SU-DHL-6 (cell line): ENCODE results near the gene TNS3.

Experiments
- H2AFZ ChIP-seq: fragments of 200-600 bp; sonication (generic); 2 replicates; pipeline ENCODE4 v1.6.1; 2014; ENCODE audit warnings: low read depth, mild to moderate bottlenecking, moderate library complexity, mixed read lengths, antibody characterized with exemption, low read length; ENCODE audit not compliant: severe bottlenecking
- H3F3A ChIP-seq: fragments of 200-600 bp; shearing (Covaris generic); 2 replicates; pipeline ENCODE4 v1.6.0; 2016; ENCODE audit warnings: antibody characterized with exemption, mild to moderate bottlenecking; ENCODE audit not compliant: insufficient read depth
- H3K27ac ChIP-seq: fragments of 200-600 bp; sonication (generic); 2 replicates; pipeline ENCODE4 v1.5.1; 2016; ENCODE audit warnings: low read depth, mild to moderate bottlenecking, low read length, moderate library complexity, mixed read lengths
- H3K27me3 ChIP-seq: fragments of 200-600 bp; sonication (generic), shearing (Covaris generic); 2 replicates; pipeline ENCODE4 v1.6.0; 2014; ENCODE audit warnings: mild to moderate bottlenecking, low read length
- H3K36me3 ChIP-seq: fragments of 200-600 bp; sonication (generic); 2 replicates; pipeline ENCODE4 v1.6.1; 2014; ENCODE audit warnings: mild to moderate bottlenecking, low read length, mixed read lengths
- H3K4me2 ChIP-seq: fragments of 300-600, 200-600 bp; shearing (Covaris generic), sonication (generic); 2 replicates; pipeline ENCODE4 v1.6.0; 2014; ENCODE audit warnings: low read length, low read depth, mild to moderate bottlenecking; ENCODE audit not compliant: poor library complexity, severe bottlenecking
- H3K4me3 ChIP-seq: fragments of 200-600 bp; sonication (generic); 2 replicates; pipeline ENCODE4 v1.5.1; 2014; ENCODE audit warnings: antibody characterized with exemption, low read length, mild to moderate bottlenecking, mixed read lengths; ENCODE audit not compliant: insufficient read depth, poor library complexity, severe bottlenecking
- H3K79me2 ChIP-seq: fragments of 200-600 bp; sonication (generic); 2 replicates; pipeline ENCODE4 v1.6.1; 2014; ENCODE audit warnings: mild to moderate bottlenecking, low read length, moderate library complexity; ENCODE audit not compliant: insufficient read depth
- H3K9ac ChIP-seq: fragments of 200-600 bp; sonication (generic); 2 replicates; pipeline ENCODE4 v1.7.0; 2014; ENCODE audit warnings: mild to moderate bottlenecking, low read length
- H3K9me2 ChIP-seq: fragments of 200-600 bp; sonication (generic); replicated peaks from 2 replicates; pipeline ENCODE4 v1.6.1; 2014; ENCODE audit warnings: low read length; ENCODE audit not compliant: insufficient read depth
- H3K9me3 ChIP-seq: fragments of 200-600 bp; sonication (generic); 2 replicates; pipeline ENCODE4 v1.6.1; 2014; ENCODE audit warnings: low read length, mixed read lengths; ENCODE audit not compliant: insufficient read depth
- H4K20me1 ChIP-seq: fragments of 200-600 bp; sonication (generic); 2 replicates; pipeline ENCODE4 v1.6.1; 2014; ENCODE audit warnings: low read depth, mild to moderate bottlenecking, antibody characterized with exemption, low read length, moderate library complexity, mixed read lengths
- CTCF ChIP-seq: fragments of 200-600 bp; sonication (generic); IDR thresholded peaks from one replicate; pipeline ENCODE4 v1.5.1; 2017; ENCODE audit warnings: antibody characterized with exemption, mild to moderate bottlenecking, low read length, moderate library complexity; ENCODE audit not compliant: insufficient read depth, poor library complexity, severe bottlenecking
- EZH2phosphoT487 ChIP-seq: fragments of 200-600 bp; sonication (generic), shearing (Covaris generic); conservative IDR thresholded peaks from 2 replicates; pipeline ENCODE4 v1.6.1; 2018; ENCODE audit warnings: mild to moderate bottlenecking, antibody characterized with exemption, low read length, moderate library complexity, mixed read lengths

The TNS3 gene

GRCh38 chr7:47456210-47456955 is 125.5 kb downstream of the TNS3 start:
- Histone ChIP-seq H3K36me3 (no peaks in the 10 kb centered on the region), H4K20me1 (no peaks in the 10 kb centered on the region), H3K4me3 (no peak overlapping the region), H3K4me2 (no peak overlapping the region), H3K27me3 (no peaks in the 10 kb centered on the region), H2AFZ (no peak overlapping the region), H3K27ac (no peak overlapping the region), H3K9me3 (no peaks in the 10 kb centered on the region), H3K9me2 (no peaks in the 10 kb centered on the region), H3F3A (no peaks in the 10 kb centered on the region), H3K9ac (no peak overlapping the region), H3K79me2 (peaks cover 4% of the 10 kb centered on the region)
- TF ChIP-seq CTCF (no peak), EZH2phosphoT487 (no peak)

GRCh38 chr7:47455872-47456185 is 126.1 kb downstream of the TNS3 start:
- no peak overlapping the region for H3K9ac ChIP-seq
- no peak overlapping the region for H2AFZ ChIP-seq
- H3K27ac ChIP-seq, result no peak overlapping the region
- no peaks in the 10 kb centered on the region for H3K36me3 ChIP-seq
- no peak overlapping the region for H3K4me2 ChIP-seq
- H3K79me2 ChIP-seq, result peaks cover 4% of the 10 kb centered on the region
- H3K4me3 ChIP-seq, result no peak overlapping the region
- H3K9me2 ChIP-seq, result no peaks in the 10 kb centered on the region
- H4K20me1 ChIP-seq, result no peaks in the 10 kb centered on the region
- no peaks in the 10 kb centered on the region for H3F3A ChIP-seq
- TF ChIP-seq CTCF, result no peak
- no peak for TF ChIP-seq EZH2phosphoT487
- H3K27me3 ChIP-seq, result no peaks in the 10 kb centered on the region
- H3K9me3 ChIP-seq, result no peaks in the 10 kb centered on the region

GRCh38 chr7:47454974-47455871 is 126.7 kb downstream of the TNS3 start:
- Histone ChIP-seq H3K27me3 (no peaks in the 10 kb centered on the region), H3K9me3 (no peaks in the 10 kb centered on the region), H3K27ac (no peak overlapping the region), H4K20me1 (no peaks in the 10 kb centered on the region), H2AFZ (no peak overlapping the region), H3K4me2 (no peak overlapping the region), H3K9ac (no peak overlapping the region), H3K79me2 (peaks cover 4% of the 10 kb centered on the region), H3F3A (no peaks in the 10 kb centered on the region), H3K4me3 (no peak overlapping the region), H3K9me2 (no peaks in the 10 kb centered on the region), H3K36me3 (no peaks in the 10 kb centered on the region)
- TF ChIP-seq EZH2phosphoT487 (no peak), CTCF (no peak)
